SK-N-SH (cell line): ENCODE data around the gene SPIB.

Experiments
- CTCF ChIP-seq: fragments of 200-600 bp; sonication (generic); IDR thresholded peaks from 2 replicates; pipeline ENCODE4 v1.6.1; 2017; ENCODE audit warnings: antibody characterized with exemption, mild to moderate bottlenecking, moderate library complexity
- FOSL2 ChIP-seq: IDR thresholded peaks from 2 replicates; pipeline ENCODE4 v1.4.0; 2012; ENCODE audit warnings: low read depth, mild to moderate bottlenecking, moderate library complexity, borderline replicate concordance
- FOXJ3 ChIP-seq: sonication (generic); formaldehyde crosslinking; IDR thresholded peaks from 2 replicates; pipeline ENCODE4 v1.5.1; 2020; ENCODE audit warnings: mild to moderate bottlenecking, missing genetic modification reagents
- POLR2AphosphoS5 ChIP-seq: IDR thresholded peaks from 2 replicates; pipeline ENCODE4 v1.6.1; 2012; ENCODE audit warnings: low read depth, low read length

DNA sequence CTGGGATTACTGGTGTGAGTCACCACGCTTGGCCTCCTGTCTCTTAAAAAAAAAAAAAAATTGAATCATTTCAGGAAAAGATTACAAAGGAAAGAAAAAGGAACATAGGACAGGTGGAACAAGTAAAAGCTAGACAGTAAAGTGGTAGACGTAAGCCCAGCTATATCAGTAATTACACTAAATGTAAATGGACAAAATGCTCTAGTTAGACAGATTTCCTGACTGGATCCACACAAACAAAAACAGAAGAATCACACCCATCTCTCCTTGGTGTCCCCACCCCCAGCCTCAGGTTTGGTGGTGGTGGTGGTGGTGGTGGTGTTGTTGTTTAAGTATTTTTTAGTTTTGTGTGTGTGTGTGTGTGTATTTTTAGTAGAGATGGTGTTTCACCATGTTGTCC lies 6.3 kb upstream of the SPIB start:
- TF ChIP-seq POLR2AphosphoS5, result no peak
- no peak for TF ChIP-seq CTCF
- TF ChIP-seq FOSL2, result no peak
- TF ChIP-seq FOXJ3 (CRISPR knock-in tag), result no peak
